C1 segment of cervical spinal cord (tissue), 14 donors: Measurements from ENCODE around the gene SLC13A4.
"Not testable (repeated sequence)": the region's sequence is repeated elsewhere in the genome, so short reads cannot be mapped to it uniquely, and the experiment has no call there.

Source experiments
- DNase-seq, 14 donors: peaks; one replicate each; lab custom pipeline; 2025; lab: John Stamatoyannopoulos, UW

Gene SLC13A4, protein sequence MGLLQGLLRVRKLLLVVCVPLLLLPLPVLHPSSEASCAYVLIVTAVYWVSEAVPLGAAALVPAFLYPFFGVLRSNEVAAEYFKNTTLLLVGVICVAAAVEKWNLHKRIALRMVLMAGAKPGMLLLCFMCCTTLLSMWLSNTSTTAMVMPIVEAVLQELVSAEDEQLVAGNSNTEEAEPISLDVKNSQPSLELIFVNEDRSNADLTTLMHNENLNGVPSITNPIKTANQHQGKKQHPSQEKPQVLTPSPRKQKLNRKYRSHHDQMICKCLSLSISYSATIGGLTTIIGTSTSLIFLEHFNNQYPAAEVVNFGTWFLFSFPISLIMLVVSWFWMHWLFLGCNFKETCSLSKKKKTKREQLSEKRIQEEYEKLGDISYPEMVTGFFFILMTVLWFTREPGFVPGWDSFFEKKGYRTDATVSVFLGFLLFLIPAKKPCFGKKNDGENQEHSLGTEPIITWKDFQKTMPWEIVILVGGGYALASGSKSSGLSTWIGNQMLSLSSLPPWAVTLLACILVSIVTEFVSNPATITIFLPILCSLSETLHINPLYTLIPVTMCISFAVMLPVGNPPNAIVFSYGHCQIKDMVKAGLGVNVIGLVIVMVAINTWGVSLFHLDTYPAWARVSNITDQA

DNA sequence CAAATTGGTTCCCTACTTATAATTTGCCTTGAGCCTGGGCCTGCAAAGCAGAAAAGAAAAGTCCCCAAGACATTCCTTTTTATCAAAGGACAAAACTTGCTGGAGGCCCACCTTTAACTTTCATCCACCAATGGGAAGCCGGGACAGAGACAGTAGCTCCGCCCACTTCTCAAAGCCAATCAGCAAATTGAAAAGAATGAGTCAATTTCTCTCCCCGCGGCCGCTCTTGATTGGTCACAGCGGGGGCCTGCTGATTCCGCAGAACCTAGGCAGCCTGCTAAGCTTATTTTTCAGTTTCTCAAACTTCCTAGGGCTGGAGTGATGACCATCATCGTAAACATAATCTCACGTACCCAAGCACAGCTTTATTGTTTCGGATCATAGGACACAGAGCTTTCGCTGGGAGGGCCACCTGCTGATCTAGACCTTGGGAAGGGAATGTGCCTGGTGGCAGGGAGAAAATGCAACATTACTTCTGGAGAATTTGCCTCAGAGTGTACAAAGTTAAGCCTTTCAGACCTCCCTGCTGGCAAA lies at the start of gene SLC13A4:
Gene SLC13A4 (minus strand): TSS at position 51 of the 534 bp plus-strand sequence. CDS start 690 bp downstream, outside the sequence.
- DNase-seq = no peak

DNA sequence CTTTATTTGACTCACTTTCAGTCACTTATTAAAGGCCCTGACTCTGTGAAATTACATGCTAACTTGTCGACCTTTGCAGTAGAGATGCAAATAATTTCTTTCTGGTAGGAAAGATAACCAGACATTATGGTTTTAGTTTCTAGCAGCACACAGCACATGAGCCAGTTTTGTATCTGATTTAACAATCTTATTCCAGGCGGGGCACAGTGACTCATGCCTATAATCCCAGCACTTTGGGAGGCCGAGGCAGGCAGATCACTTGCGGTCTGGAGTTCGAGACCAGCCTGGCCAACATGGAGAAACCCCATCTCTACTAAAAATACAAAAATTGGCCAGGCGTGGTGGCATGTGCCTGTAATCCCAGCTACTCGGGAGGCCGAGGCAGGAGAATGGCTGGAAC lies 47.9 kb upstream of the SLC13A4 start:
- DNase-seq = not testable (repeated sequence)

DNA sequence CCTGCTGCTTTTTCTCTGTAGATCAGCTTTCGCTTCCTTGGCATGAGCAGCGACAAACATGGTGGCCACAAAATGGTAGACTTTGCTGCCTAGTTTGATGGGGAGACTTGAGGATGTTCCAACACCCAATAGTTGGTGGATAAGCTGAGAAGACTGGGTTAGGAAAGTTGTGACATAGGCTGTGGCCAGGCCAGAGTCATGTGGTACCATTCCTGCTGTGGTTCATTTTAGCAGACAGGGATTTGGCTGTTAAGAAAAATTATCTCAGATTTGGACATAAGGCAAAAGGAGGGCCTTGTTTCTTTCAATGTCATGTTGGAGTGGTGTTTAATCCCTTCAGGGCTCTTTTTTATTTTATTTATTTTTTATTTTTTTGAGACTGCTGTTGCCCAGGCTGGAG lies 47.2 kb upstream of the SLC13A4 start:
- DNase-seq = no peak

DNA sequence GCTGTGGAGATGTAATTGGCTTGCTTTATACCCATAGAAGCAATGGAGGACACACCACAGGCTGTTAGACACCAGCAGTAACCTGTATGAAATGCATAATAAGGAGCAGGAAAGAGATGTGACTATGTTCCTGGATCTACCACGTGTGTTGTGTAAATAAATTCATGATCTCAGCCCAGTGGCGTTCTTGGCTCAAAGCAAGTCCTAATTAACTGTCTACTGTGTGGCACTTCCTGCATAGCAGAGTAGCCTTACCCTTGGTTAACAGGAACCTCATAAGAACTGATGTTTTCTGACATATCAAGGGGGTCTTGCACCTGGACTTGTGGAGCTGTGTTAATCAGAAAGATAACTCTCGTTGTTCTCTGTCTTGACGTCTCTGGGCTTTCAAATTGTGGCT lies 46.3 kb upstream of the SLC13A4 start:
- no peak for DNase-seq

DNA sequence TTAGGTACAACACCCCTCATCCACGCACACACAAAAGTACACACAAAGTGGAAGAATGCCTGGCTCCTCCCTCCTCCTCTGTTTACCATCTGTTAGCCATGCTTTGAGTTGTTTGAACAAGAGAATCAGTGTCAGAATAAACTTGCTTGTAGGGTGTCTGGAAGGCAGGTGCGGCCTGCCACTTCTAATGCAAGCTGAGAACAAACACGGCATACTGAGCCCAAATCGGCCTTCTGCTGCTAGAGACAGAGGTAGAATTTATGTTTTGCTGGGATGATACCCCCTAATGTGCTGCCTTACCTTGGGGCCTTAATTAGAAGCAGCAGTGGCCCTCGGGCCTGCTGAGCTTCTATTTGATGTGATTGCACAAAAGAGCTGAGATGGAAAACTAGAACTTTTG lies 45.5 kb upstream of the SLC13A4 start:
- DNase-seq = no peak

DNA sequence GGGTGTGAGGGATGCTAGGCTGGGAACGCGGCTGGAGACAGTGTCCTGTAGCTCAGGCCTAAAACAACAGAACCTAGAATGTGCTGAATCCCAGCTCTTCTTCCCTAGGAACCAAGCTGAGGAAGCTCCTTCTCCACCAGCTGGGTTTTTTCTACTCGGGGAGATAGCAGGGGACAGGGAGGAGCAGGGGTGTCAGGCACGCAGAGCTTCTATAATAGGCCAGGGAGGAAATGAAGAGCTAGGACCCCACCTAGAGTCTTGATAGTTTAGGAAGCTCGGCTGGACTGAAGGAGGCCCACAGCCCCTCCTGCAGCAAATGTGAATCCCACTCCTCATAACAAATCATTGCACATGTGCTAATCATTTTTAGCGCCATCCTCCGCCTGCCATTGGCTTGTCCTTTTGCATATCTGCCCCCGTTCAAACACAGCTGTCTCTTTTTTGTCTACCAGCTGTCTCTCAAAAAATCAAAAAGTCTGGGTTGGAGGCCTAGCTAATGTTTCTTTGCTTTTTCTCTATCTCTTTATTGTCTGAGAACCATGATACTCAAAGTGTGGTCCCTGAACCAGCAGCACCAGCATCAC lies 44.7 kb upstream of the SLC13A4 start:
- DNase-seq = no peak

DNA sequence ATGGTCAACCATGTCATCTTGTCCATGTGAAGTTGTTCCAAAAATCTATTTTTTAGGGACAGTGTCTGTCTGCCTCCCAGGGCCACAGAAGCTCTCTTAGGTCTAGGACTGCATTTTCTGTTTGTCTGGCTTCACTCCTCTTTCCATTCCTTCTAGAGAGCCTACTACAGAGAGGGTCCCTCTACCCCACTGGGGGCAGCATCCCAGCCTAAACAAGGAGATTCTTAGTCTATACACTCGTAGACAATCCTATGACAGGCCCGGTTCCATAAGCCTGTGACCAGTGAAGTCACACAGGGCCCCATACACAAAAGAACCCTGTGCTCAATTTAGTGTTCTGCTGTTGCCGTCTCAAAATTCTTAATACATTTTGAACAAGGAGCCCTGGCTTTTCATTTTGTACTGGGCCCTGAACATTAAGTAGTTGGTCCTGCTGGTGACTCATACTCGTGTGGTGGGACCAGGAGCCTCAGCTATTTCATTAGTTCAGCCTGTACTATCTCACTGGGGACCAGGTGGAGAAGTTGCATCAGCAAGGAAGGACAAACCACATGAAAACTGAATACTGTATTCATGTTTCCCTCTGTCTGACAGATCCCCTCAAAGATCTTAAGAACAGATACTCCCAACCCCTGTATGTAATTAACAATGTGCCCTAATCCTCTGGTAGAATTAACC lies 44.1 kb upstream of the SLC13A4 start:
- DNase-seq = no peak

DNA sequence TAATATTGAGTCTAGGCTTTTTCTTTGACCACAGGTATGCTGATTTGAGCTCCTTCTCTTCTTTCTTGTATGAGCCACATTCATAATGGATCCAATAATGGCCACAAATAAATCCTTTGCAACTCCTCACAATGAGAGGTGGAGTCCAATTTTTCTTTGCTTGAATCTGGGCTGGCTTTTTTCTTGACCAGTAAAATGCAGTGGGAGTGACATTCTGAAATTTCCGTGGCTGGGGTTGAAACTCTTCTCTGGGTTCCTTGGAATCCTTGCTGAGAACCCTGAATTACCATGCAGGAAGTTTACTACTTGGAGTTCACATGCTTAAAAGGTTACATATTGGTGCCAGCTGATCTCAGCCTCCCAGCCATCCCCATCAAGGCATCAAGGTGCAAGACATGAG lies 43.1 kb upstream of the SLC13A4 start:
- no peak for DNase-seq

DNA sequence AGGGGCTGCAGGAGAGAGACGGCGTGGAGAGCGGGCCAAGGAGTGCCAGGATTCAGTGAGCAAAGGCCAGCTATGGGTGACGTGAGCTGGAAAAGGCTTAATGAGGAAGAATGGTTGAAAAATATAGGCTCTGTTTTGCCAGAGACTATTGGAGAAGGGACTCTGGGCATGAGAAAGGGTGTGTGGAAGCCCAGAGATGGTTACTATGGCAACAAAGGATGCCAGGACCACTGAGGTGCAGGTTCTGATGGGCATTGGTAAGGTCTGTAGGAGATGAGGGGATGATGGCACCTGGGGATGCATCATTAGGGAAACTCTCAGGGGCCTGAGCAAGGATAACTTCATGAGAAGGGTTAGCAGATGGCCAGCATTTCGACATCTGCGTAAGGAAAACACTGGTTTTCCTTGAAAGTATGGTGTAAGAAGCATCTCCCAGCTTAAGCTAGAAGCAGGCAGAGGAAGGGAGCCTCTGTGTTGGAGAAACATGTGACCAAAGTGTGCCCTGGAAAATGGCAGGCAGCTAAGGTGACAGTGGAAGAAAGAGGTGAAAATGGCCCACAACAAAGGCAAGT lies 42.2 kb upstream of the SLC13A4 start:
- DNase-seq = peak in 1 of 14 donors; percentile 8

DNA sequence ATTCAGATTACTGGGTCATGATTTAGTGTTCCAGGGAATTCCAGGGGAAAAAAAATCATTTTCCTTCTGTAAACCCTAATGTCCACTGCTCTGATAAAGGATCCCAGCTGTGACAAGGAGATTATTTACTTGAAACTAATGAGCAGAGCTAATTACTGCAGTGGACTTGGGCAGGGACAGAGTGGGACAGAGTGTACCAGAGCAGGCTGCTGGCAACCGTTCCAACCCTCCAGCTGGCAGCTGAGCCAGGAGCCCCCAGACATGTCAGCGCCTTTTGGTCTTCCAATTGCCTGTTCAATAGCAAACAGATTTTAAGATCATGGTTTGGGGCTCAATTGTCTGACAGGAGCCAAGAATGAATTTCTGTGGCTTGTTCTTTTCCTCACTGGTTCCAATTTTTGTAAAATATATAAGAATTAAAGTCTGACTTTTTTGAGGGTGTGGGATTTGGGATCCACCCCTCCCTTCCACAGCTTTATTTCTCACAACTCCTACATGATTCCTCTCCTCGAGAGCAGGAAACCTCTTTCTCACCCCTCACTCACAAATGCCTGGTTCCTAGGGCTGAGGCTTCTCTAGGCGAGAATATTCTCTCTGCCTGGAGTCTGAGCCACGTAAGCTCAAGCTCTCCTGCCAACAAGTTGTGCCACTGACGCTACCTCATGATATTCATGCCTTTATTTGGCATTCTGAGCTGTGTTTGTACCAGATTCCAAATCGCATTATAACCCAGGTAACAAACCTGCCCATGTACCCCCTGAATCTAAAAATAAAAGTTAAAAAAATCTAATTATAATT lies 41.2 kb upstream of the SLC13A4 start:
- DNase-seq = peak in 7 of 14 donors; percentile 13 to 58 (median 28)

DNA sequence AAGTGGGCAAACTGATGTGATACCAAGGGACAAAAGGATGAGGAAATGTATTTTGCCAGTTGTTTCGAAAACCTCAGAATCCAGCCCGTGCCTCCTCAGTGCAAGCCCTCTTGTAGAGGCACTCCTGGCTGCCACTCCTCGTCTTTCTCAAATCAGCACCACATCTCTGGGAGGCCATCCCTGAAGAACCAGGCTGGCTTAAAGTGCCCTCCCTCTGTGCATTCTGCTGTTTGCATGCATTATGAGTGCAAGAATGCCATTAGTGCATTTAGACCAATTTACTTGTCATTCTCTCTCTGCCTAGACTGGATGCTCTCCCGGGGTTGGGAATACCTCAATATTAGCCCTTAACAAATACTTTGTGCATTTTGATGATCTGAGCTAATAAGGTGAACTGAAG lies 40.5 kb upstream of the SLC13A4 start:
- DNase-seq = no peak

DNA sequence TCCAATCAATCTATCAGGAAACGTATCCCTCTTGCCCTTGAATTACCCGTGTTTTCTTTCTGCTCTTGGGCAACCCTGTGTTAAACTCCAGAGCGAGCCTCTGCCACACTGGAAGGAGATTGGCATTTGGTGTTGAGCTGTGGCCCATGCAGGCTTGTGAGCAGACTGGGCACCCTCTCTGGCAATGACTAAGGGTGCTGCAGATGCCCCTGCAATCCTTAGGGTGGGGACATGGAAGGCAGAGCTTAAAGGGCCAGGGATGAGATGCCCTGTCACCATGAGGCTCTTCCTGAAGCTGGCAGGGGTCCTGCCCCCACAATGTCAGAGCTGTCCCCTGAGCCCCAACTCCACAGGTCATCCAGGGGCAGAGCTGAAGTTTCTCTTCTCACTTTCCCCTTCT lies 40.1 kb upstream of the SLC13A4 start:
- DNase-seq = no peak

DNA sequence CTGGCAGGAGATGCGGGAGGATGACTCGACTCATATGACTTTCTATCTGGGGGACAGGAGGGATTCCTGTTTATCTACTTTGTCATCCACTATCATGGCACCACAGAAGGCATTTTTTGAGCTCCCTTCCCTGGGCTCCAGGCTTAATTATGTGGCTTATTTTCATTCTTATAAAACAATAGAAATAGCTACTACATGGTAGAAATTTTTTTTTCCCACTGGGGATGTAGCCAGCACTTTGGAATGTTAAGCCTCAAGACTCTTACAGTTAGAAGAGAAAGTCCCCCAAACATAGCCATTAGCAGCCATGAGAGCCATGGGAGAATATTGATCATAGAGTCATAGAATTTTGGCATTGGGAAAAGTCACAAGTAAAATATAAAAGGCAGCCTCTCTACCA lies 35.3 kb upstream of the SLC13A4 start:
- no peak for DNase-seq

DNA sequence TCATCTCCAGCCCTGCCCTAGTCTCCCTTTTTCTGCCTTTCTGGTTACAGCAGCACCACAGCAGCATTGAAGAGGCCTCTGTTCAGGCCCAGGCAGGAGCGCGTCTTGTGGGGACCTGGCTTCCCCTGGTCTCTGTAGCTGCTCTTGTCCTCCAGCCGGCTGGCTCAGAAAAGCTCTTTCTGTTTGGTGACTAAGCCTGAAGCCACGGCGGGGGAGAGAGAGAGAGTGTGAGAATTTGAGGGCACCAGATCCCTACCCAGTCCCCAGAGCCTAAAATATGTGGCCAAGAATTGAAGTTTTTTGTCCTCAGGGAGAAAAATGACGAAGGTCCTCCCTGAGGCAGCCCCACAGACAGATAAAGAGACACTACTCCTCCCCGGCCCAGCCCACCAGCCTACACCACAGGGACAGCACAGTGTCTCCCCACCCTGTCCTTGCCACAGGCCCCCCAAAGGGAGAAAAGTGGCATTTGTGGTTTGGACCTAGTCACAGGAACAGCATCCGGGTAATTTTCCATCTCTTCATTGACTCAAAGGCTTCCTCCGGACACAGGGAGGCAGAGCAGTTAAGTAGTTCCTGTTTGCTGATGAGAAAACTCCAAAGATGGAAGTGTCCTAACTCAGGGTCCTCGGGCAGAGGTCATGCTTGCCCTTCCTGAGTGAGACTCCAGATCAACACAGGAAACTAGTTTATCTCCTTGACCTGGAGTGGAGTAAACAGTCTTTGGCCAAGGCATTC lies 33.9 kb upstream of the SLC13A4 start:
- DNase-seq = peak in 1 of 14 donors; percentile 52

DNA sequence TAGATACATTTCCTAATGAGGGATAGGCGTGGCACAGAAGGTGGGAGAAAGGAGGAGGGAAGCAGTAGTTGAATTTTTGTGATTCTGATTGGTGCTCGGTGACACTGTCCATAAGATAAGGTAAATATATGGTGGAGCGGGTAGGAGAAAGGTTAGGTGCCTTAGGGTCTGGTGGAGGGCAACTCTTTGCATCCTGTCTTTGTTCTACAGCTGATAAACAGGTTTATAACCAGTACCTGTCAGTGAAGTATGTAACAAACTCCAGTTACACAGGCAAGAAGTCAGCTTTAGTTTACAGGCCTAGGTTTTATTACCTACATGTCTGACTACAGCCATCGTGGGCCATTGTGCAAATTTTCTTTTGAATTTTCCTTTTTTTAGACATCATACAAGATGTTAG lies 31.5 kb upstream of the SLC13A4 start:
- no peak for DNase-seq

DNA sequence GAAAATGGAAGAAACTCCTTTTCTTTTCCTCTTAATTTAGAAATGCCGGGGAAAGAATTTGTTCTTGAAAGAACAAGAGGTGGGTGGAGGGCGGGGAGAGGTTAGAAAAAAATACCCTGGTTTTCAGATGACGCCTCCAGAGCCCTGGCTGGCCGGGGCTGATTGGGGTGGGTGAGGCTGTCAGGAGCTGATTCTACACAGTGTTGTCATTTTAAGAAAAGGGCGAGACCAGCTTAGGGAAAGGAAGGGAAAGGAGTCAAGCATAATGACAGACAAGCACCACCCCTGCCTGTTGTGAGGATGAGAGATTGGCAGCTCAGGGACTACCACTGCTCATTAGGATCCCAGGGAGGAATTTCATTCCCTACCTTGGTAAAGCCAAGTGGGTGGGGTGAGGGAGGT lies 30.5 kb upstream of the SLC13A4 start:
- no peak for DNase-seq

DNA sequence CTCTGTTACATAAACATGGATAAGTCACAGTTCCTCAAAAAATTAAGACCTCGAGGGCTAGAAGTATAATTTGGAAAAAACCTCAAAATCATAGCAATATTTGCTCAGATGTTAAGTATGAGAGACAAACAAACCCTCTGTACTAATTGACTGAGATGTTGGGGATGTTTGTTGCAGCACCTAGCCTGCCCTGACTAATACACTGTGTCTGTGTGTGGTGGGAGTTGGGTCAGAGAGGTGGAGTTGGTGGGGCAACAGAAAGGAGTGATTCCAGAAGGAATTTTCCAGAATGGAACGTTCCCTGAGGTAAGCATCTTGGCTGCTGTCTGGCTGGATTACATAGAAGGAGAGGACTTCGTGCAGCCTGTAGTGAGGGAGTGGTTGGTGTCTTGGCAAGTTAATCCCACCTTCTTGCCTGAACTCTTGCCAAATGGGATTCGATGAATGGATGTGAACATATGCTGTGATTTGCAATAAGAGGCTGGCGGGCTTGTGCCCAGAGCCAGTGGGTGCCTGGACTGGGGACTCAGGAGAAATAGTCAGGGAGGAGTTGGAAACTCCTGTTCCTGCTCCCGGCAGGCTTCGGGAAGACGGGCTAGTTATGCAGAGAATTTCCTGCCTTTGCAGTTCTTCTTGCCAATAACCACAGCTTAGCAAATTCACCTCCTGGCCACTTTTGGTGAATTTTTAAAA lies 29.9 kb upstream of the SLC13A4 start:
- DNase-seq = peak in 1 of 14 donors; percentile 9

DNA sequence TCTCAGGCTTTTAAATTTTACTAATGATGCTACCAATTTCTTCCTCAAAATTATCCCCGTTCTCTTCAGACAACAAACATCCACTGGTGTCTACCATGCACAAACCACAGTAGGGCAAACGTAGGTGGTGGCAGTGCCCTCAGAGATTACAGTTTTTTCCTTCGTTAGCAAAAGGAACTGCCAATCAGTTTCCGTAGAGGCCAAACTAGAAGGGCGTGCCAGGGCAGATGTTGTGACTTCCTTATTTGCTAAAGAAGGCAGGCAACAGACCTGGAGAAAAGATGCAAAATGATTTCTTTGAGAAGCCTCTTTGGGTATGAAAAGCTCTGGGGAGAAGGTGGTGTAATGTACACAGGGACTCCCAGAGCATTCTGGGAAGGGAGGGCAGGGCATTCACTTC lies 28.2 kb upstream of the SLC13A4 start:
- no peak for DNase-seq

DNA sequence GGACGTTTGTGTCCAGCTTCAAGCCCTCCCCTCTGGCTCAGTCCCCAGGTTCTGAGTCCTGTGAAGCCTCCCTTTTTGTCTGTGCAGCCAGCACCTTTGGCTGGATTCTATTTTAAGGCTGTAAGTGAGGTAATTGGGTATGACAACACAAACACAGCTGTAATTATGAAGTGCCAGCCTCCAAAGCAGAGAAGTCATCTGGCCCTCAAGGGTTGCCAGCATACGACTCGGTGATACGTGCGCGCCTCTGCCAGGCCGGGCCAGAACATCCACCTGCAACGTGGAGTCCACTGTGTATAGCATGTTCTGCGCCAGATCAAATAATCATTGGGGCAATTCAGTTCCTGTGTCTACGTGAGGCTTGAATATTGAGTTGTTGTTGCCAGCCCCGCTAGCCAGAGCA lies 27.4 kb upstream of the SLC13A4 start:
- DNase-seq = no peak
